ENCODE measurements around the gene USP24.

GRCh38 chr1:55200667-55201066, 14.5 kb downstream of the USP24 start:
- no peak for TF ChIP-seq CTCF (IDR thresholded peaks at IDR 0.05)
- no peak for TF ChIP-seq EZH2phosphoT487 (IDR thresholded peaks at IDR 0.05)
